ENCODE results near the gene SYT14.

GRCh38 chr1:209999005-209999404, 61.0 kb downstream of the SYT14 start:
- no peak for TF ChIP-seq EZH2 (IDR thresholded peaks at IDR 0.05; ENCODE audit: insufficient read depth, poor library complexity, severe bottlenecking)
- TF ChIP-seq EZH2phosphoT487 (IDR thresholded peaks at IDR 0.05; ENCODE audit: insufficient read depth, low read depth) = no peak

Data from GM23248 (cell line).